ENCODE results near the gene UBE2H.

Gene UBE2H

GRCh38 chr7:129886167-129886817 is 66.5 kb downstream of the UBE2H start:
- TF ChIP-seq ZFX (IDR thresholded peaks at IDR 0.05) (no peak), CTCF (conservative IDR thresholded peaks at IDR 0.05) (no peak)
- no peak overlapping the region for H3K27ac ChIP-seq

- TF ChIP-seq ZFX (IDR thresholded peaks at IDR 0.05) = no peak
- TF ChIP-seq CTCF (conservative IDR thresholded peaks at IDR 0.05) = no peak
- H3K27ac ChIP-seq = no peak overlapping the region
Measured at GRCh38 chr7:129884495-129884894, 68.3 kb downstream of the UBE2H start.

- no peak overlapping the region for H3K27ac ChIP-seq
- TF ChIP-seq CTCF (conservative IDR thresholded peaks at IDR 0.05) (no peak), ZFX (IDR thresholded peaks at IDR 0.05) (no peak)
Measured at GRCh38 chr7:129883151-129883550, 69.6 kb downstream of the UBE2H start.

GRCh38 chr7:129882531-129882930 is 70.2 kb downstream of the UBE2H start:
- TF ChIP-seq ZFX (IDR thresholded peaks at IDR 0.05) = no peak
- TF ChIP-seq CTCF (conservative IDR thresholded peaks at IDR 0.05) = no peak
- no peak overlapping the region for H3K27ac ChIP-seq

- no peak overlapping the region for H3K27ac ChIP-seq
- no peak for TF ChIP-seq ZFX (IDR thresholded peaks at IDR 0.05)
- TF ChIP-seq CTCF (conservative IDR thresholded peaks at IDR 0.05) = no peak
Measured at GRCh38 chr7:129877146-129877792, 75.5 kb downstream of the UBE2H start.

- no peak overlapping the region for H3K27ac ChIP-seq
- TF ChIP-seq CTCF (conservative IDR thresholded peaks at IDR 0.05) (no peak), ZFX (IDR thresholded peaks at IDR 0.05) (no peak)
Measured at GRCh38 chr7:129875745-129876411, 76.9 kb downstream of the UBE2H start.

GRCh38 chr7:129875160-129875559 is 77.6 kb downstream of the UBE2H start:
- H3K27ac ChIP-seq = no peak overlapping the region
- TF ChIP-seq ZFX (IDR thresholded peaks at IDR 0.05) (no peak), CTCF (conservative IDR thresholded peaks at IDR 0.05) (no peak)

Measured in C4-2B (cell line).